ENCODE data around the gene CEP350. TPM values are rescaled to one million over a fixed set of nuclear protein-coding genes. Genes with fewer than 3 reads are reported as not detected.

Gene CEP350
- total RNA-seq, 1 experiment from 2014 or later: 41.1 TPM

- no TSS peak for BruUV-seq (replicated peaks)
- no peaks in the 10 kb centered on the region for H3K9me3 ChIP-seq (ENCODE audit: control insufficient read depth, insufficient read depth, low read depth, low read length)
- TF ChIP-seq SIN3A (IDR thresholded peaks at IDR 0.05; ENCODE audit: borderline replicate concordance, insufficient read depth, low read depth, low read length): no peak
- no peak for TF ChIP-seq REST (IDR thresholded peaks at IDR 0.05; ENCODE audit: insufficient read depth in 1 of 2, low read depth in 2 of 2, low read length in 1 of 2)
- TF ChIP-seq POLR2AphosphoS5 (IDR thresholded peaks at IDR 0.05; ENCODE audit: low read depth, low read length): no peak
- TF ChIP-seq, protein P1, sequence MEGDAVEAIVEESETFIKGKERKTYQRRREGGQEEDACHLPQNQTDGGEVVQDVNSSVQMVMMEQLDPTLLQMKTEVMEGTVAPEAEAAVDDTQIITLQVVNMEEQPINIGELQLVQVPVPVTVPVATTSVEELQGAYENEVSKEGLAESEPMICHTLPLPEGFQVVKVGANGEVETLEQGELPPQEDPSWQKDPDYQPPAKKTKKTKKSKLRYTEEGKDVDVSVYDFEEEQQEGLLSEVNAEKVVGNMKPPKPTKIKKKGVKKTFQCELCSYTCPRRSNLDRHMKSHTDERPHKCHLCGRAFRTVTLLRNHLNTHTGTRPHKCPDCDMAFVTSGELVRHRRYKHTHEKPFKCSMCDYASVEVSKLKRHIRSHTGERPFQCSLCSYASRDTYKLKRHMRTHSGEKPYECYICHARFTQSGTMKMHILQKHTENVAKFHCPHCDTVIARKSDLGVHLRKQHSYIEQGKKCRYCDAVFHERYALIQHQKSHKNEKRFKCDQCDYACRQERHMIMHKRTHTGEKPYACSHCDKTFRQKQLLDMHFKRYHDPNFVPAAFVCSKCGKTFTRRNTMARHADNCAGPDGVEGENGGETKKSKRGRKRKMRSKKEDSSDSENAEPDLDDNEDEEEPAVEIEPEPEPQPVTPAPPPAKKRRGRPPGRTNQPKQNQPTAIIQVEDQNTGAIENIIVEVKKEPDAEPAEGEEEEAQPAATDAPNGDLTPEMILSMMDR (IDR thresholded peaks at IDR 0.05): no peak
- no peak for TF ChIP-seq TCF7L2 (IDR thresholded peaks at IDR 0.05; ENCODE audit: low read depth, low read length)
- ATAC-seq (no peak), DNase-seq (ENCODE audit: low read depth, low spot score) (no peak)
- no peak overlapping the region for H3K27ac ChIP-seq (ENCODE audit: low read length)
- CTCF ChIA-PET: no interaction called here
- in situ Hi-C loops (cut with HindIII; ENCODE audit: low pct_unique_long_range_greater_than_20kb, low sequenced_read_pairs) (no loop called here), intact Hi-C loops (cut with micrococcal nuclease; ENCODE audit: unreplicated experiment) (no loop called here)
- no peak overlapping the region for H3K4me3 ChIP-seq (ENCODE audit: low read depth in 2 of 2, low read length in 2 of 2)
- H3K27me3 ChIP-seq (ENCODE audit: control insufficient read depth, insufficient read depth, low read length): no peaks in the 10 kb centered on the region
- peaks cover 27% of the 10 kb centered on the region for H3K36me3 ChIP-seq (ENCODE audit: control insufficient read depth, insufficient read depth, low read length)
- peaks cover 2% of the 10 kb centered on the region; the same call in 1 of the 2 replicates for H3K4me1 ChIP-seq (ENCODE audit: control insufficient read depth, insufficient read depth, low read length)
- POLR2A ChIA-PET: no interaction called here
Measured at GRCh38 chr1:179921472-179921871, 33.1 kb upstream of the CEP350 start.

- in situ Hi-C loops (cut with HindIII; ENCODE audit: low pct_unique_long_range_greater_than_20kb, low sequenced_read_pairs): no loop called here
- Histone ChIP-seq H3K4me1 (ENCODE audit: control insufficient read depth, insufficient read depth, low read length) (peaks cover 4% of the 10 kb centered on the region; the same call in 1 of the 2 replicates), H3K36me3 (ENCODE audit: control insufficient read depth, insufficient read depth, low read length) (peaks cover 23% of the 10 kb centered on the region), H3K27ac (ENCODE audit: low read length) (no peak overlapping the region), H3K9me3 (ENCODE audit: control insufficient read depth, insufficient read depth, low read depth, low read length) (no peaks in the 10 kb centered on the region), H3K27me3 (ENCODE audit: control insufficient read depth, insufficient read depth, low read length) (no peaks in the 10 kb centered on the region), H3K4me3 (ENCODE audit: low read depth in 2 of 2, low read length in 2 of 2) (no peak overlapping the region)
- DNase-seq (ENCODE audit: low read depth, low spot score) (no peak), ATAC-seq (no peak)
- ChIA-PET CTCF (interaction anchor here (0.6 kb wide), 1 partner anchor 109 kb away, joined by 3 read pairs; no protein-coding TSS in a partner anchor), POLR2A (no interaction called here)
- intact Hi-C loops (cut with micrococcal nuclease; ENCODE audit: unreplicated experiment): no loop called here
- no TSS peak for BruUV-seq (replicated peaks)
- TF ChIP-seq TCF7L2 (IDR thresholded peaks at IDR 0.05; ENCODE audit: low read depth, low read length) (no peak), REST (IDR thresholded peaks at IDR 0.05; ENCODE audit: insufficient read depth in 1 of 2, low read depth in 2 of 2, low read length in 1 of 2) (no peak), SIN3A (IDR thresholded peaks at IDR 0.05; ENCODE audit: borderline replicate concordance, insufficient read depth, low read depth, low read length) (no peak), POLR2AphosphoS5 (IDR thresholded peaks at IDR 0.05; ENCODE audit: low read depth, low read length) (no peak)
- TF ChIP-seq, protein P1 (IDR thresholded peaks at IDR 0.05): no peak
Measured at GRCh38 chr1:179921981-179922872, 32.4 kb upstream of the CEP350 start.
